Stimulated activated CD4-positive, alpha-beta T cell treated with anti-CD3 and anti-CD28 coated beads, Interleukin-2, amount 100 ng/mL, for 4 hours (primary cell): ENCODE data around the gene CCDC102A.
A peak's percentile ranks its signal among the peaks of the same experiment; 100 is the strongest.
"Not testable (repeated sequence)": the region's sequence is repeated elsewhere in the genome, so short reads cannot be mapped to it uniquely, and the experiment has no call there.

Experiments used
- DNase-seq: peaks from one replicate; pipeline ENCODE4 v3.0.0-alpha.2; 2020; ENCODE audit warnings: low read depth

Gene CCDC102A

DNA sequence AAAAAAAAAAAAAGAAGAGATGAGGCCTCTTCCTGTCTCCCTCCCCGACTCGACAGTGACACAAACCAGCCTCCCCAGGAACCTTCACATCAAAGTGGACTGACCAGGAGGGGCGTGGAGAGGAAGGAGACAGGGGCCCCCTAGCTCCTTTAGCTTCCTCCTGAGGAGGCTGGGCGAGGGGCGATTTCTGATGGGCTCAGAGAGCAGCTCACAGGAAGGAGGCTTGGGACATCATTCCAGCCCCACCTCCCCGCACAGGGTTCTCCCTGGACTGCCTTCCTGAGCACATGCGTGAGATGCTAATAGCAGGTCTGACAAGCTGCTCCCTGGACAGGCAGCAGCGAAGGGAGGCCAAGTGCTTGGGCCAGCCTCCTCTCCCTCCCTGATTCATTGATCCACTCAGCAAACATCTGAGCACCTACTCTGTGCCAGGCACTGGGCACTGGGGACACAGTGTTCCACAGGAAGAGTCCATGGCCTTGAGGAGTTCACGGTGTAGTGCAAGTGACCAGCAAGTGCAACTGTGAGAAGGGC, 35.7 kb downstream of the CCDC102A start:
- DNase-seq, result no peak

GRCh38 chr16:57499941-57500340, 36.4 kb downstream of the CCDC102A start:
- DNase-seq, result not testable (repeated sequence)

DNA sequence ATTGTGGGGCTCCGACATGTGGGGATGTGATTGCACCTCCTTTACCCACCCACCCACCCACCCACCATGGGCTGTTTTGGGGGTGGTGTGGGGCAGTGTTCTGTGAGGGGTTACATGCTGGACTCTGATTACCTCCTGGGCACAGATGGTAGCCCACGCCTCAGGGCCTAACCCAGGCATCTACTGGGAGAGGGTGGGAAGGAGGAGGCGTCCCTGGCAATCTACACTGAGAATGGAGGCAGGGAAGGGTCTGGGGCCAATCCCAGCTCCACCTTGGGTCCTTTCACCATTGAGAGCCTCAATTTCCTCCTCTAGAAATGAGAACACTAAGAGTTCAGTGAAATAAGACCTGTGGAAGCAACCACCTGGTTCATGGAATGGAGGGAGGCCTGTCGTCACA, 38.3 kb downstream of the CCDC102A start:
- no peak for DNase-seq

GRCh38 chr16:57497121-57497520, 39.2 kb downstream of the CCDC102A start:
- no peak for DNase-seq

GRCh38 chr16:57493767-57494166, 42.6 kb downstream of the CCDC102A start:
- no peak for DNase-seq

- no peak for DNase-seq
Measured at GRCh38 chr16:57489229-57489628, 47.1 kb downstream of the CCDC102A start.

DNA sequence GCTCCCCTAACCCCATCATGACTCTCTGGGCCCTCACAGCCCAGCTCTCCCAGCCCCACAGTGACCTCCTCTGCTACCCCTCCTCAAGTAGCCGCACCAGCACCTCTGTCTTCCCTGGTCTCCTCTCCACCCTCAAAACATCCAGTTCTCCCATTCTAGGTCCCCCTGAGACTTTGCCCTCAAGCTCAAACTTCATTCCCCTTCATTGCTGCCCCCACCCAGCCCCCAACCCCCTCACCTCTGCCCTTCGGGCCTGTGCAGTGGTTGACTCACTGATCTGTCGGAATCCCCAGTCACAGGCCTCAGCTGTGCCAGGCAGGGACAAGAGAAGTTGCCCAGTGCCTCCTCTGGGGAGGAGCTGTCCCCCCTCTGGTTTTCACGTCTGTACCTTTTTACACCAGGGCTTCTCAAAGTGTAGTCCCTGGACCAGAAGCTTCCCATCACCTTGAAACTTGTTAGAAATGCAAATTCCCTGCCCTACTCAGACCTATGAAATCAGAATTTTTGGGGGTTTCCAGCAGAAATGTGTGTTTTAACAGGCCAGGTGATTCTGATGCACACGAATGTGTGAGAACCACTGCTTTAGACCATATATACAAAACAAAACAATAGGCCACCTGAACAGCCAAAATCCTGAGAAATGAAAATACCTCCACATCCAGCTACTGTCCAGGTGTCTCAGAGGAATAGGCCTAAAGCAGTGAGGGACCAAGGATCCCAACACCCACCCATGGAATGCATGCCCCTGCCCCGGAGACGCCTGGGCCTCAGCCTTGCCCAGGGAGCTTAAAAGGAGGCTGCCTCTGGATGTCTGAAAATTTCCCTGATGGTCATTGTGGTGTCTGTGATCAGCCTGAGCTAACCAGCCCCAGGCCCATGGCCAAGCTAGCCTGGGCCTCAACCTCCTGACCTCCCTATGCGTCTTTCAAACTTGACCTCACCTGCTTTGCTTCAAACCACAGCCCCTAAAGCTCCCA, 49.2 kb downstream of the CCDC102A start:
- DNase-seq, result no peak

GRCh38 chr16:57485916-57486857, 50.2 kb downstream of the CCDC102A start, which contains the start of gene DOK4:
Gene DOK4, minus strand, starts transcription at chr16:57486493. Its CDS starts 6,986 bp downstream, at chr16:57479507.
- peak; percentile 69 for DNase-seq

DNA sequence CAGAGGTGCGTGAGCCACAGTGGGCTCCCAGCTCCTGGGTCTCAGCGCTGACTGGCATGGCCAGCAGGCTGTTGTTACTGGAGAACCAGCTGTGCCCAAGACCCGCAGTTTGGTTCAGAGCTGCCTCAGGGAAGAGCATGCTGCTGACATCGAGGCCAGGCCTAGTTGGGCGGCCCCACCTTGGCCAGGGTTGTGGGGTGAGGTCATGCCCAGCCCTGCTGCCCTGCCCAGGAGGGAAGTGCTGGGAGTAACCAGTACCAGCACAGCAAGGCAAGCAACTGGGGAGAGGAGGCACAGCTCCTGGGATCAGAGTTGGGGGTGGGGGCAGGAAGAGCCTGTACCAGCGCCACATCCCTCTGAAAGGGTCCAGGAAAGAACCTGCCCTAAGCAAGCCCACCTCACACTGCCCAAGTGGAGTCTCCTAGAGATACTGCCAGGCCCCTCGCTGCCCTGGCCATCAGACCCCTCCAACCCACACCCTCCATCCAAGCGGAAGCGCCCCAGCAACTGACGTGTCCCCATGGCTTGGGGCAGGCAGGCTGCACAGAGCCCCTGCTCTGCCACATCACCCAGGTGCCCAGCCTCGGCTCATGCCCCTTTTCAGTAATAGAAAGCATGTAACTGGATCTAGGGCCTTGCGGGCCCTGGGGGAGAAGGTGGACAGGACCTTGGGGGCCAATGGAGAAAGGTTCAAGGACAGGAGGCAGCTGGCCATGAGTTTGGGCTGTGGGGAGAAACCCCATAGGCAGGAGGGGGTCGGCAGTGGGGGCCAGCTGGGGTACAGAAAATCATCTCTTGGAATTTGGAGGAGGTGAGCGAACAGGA, 51.1 kb downstream of the CCDC102A start:
- no peak for DNase-seq

DNA sequence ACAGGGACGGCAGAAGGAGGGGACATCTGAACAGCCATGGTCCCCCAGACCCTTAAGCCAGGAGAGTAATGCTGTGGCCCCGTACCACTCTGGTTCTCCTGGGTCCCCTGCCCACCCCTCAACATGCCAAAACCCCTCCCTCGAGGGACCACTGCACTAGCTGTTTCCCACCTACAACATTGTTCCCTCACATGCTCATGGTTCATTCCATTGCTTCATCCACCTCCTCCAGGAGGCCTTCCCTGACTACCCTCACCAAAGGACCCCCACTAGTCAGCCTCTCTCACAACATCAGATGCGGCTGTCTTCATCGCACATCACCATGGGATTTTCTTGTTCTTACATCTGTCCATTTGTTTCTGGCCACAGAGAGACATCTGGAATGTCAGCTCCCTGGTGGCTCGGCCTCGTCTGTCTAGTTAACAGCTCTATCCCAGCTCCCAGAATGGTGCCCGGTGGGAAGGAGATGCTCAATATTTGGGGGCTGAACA, 51.8 kb downstream of the CCDC102A start:
- DNase-seq, result no peak

DNA sequence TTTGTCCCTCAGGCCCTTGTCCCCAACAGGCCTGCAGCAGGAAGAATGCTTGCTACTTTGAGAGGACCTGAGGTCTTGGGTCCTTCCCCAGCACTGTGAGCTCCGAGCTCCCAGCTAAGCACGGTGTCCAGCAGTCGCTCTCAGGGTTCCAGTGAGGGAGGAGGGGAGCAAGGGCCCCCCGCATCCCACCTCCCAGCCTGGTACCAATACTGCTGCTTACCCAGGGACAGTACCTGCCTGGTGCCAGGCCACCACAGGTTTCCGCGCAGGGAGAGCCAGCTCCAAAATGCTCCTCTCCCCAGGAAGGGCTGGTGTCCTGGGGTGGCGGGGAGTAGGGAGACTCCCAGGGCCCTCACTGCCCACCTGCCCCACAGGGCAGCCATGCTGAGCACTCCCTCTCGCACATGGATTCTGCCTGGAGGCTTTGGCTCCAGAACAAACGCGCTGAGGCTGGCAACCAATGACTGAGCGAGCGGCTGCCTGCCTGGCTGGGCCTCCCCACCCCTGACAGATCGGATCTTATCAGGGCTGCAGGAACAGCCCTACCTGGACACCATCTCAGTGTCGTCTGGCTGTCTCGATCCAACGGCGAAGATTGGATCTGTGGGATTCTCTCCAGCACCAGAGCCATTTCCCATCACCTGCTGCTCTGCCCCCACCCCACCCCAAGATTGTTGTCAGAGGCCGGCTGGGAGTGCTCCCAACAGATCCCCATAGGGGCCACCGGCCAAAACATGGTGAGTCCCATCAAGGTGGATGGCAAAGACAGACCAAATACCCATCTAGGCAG, 52.5 kb downstream of the CCDC102A start:
- no peak for DNase-seq

DNA sequence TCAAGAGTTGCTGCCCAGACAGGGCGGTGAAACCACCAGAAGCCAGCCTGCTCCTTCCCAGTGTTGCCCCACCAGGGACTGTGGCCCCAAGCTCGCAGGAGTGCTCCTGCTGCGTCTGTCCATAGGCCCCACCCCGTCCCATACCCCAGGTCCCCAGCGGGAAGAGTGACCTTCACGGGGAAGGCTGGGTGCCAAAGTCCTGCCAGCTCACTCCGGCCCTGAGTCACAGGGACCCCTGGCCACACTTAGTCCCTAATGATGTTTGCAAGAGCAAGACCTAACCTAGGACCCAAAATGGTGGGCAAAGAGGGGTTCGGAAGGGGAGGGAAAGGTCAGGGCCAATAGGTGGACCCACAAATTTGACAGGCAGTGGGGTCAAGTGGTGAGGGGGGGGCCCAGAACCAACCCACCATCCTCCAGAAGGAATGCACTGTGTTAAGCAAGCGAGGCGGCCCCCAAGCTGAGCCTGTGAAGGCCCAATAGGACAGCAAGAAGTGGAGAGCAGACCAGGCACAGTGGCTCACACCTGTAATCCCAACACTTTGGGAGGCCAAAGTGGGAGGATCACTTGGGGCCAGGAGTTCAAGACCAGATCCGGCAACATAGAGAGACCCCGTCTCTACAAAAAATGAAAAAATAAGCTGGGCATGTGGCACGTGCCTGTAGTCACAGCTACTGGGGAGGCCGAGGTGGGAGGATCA, 53.4 kb downstream of the CCDC102A start:
- no peak for DNase-seq

DNA sequence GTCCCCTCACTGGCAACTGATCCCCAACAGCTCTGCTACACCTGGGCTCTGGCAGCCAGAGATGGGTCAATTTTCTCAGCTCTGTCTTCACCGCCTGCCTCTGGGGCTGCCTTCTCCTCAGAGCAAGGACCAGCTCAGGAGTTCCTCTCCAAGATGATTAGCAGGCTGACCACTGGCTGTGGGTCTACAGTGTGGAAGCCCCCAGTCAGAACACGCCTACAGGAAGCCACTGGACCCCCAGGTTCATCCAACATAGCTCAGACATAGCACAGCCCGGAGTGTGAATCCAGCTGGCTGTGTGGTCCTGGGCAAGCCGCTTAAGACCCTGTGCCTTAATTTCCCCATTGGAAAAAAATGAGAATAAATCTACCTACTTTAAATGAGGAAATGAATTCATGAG, 55.0 kb downstream of the CCDC102A start:
- no peak for DNase-seq

DNA sequence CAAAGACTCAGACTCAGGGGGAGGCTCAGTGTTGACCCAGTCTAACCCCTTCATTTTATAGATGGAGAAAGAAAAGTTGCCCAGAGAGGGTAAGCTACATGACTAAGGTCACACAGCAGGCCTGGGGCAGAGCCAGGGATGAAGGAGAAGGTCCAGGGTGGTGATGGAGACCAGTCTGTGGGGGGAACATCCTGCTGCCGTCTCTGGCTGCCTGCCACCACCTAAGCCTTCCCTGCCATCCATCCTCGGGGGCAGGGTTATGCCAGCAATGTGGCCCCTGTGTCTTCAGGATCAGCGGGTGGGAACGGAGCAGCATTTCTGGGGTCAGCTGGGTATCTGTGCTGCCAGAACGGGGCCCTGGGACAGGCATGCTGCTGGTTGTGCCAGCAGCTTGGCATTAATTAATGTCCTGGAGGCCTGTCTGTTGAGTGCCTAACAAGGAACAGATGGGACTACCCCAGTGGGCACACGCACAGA, 55.6 kb downstream of the CCDC102A start:
- no peak for DNase-seq

DNA sequence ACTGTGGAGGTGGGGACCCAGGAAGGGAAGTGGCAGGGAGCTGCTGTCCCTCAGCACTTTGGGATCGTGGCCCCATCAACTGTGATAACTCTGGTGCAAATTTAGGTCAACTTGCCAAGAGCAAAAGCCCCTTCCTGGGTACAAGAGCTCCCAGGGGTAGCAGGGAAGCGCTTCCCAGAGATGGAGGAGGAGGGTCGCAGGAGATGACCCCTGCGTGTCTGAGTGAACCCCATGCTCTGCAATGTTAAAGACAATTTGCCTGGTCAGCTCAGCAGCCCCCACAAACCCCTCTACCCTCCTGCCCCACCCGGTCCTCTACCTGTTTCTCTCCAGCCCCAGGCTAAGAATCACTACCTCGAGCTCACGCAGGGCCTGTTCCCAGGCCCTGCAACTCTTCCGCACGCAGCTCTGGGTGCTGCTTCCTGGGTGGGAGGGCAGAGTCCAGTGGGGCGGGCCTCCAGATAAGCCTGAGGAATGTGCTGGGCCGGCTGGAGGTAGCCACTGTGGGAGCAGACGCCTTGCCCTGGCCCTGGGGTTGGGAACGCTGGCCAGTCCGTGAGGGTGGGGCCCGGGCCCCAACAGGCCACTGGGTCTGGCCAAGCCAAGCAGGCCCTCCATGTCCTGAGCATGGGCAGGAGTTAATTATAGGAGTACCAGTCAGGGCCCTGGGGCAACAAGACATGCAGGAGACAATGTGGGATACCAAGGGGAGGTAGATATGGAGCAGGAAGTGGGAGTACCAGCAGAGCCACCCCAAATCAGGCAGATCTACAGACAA, 56.2 kb downstream of the CCDC102A start:
- no peak for DNase-seq

DNA sequence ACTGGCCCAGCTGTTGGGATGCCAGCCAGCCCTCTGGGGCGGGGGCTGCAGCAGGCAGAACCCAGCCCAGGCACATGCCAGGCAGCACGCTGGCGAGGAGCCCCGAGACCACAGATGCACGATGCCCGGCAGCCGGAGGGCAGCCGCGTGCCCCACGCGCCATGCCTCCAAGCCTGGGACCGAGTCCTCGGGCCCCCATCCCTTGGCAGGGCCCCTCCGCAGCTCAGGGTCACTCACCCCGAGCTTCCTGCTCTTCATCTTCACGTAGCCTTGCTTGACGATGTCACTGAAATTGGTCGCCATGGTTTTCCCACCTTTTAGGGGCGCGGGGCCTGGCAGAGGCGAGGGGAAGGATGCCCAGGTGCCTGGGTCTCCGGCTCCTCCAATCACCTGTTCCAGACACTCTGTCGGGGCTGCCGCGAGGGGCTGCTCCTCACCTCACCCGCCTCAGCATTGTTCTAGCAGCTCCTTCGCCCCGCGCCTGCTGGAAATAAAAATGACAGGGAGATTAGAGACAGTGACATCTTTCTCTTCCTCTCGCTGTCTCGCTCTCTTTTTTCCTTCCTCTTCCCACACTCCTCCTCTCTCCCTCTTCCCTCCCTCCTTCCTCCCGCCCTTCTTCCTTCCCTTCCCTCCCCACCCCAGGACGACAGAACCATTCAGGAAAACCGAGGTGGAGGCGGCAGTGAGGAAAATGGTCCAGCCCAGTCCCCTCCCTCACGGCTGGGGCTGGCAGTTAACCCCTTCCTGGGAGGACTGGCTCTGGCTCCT, 57.0 kb downstream of the CCDC102A start:
- no peak for DNase-seq

DNA sequence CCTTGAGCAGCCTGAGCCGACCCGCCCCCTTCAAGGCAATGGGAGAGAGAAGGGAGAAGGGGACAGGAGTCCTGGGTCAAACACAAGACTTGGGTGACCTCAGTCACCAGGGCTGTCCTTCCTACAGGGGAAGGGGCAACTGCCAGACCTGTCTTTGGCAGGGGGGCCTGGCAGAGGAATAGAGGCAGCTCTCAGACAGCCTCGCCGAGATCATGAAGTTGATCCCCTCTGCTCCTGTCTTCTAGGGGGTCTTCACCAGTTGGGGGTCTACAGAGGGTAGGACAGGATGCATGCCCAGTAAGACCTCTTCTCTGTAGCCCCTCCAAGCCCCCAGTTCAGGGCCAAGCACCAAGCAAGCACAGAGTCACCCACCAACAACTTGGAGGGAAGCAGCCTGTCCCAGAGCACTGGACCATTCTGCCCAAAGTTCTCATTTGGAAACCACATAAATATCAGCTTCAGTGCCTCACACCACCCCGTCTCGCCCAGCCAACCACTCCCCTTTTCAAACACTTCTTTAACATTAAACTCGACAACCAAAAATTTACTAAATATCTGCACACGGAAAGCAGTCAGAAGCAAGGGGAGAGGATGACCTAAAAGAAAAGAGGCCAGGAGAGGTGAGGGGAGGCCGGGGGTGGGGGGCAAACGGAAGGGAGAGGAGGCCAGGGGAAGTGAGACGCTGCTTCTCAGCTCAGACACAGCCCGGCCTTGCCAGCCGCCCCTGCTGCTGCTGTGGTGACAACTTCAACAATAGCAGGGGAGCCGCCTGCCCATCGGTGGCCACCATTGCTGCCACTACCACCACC, 57.8 kb downstream of the CCDC102A start:
- DNase-seq, result no peak
